ENCODE measurements around the gene GPR15LG.

Gene GPR15LG

DNA sequence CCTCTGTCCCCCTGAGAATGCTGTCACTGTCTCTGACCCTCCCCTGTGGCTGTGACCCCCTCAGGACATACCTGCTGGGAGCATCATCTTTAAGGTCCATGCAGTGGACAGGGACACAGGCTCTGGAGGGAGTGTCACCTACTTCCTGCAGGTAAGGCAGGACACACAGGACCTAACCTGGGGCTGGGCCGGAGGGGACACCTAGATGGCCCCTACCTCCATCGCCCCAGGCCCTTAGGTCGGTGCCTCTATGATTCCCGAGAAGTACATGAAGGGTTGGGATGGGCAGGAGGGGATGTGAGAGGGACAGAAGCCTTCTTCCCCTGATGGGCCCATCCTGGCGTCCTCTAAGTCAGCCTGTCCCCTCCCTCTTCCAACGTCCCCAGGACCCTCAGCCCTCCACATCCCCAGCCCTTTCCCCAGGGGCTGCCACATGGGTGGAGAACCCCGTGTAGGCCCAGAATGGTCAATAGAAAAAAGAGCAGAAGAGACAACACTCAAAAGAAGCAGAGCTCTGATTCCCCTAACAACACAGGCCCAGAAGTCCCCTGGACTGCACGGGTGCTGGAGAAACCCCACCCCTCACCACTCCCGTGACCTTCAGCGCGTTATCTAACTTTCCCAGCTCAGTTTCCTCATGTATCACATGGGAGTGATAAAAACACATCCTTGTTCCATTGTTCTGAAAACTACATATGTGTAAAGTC lies 27.1 kb downstream of the GPR15LG start:
- no peak overlapping the region for H3K4me3 ChIP-seq (replicated peaks; ENCODE audit: low read depth, low read length)
- DNase-seq (ENCODE audit: low read depth), result no peak
- TF ChIP-seq, protein P1, sequence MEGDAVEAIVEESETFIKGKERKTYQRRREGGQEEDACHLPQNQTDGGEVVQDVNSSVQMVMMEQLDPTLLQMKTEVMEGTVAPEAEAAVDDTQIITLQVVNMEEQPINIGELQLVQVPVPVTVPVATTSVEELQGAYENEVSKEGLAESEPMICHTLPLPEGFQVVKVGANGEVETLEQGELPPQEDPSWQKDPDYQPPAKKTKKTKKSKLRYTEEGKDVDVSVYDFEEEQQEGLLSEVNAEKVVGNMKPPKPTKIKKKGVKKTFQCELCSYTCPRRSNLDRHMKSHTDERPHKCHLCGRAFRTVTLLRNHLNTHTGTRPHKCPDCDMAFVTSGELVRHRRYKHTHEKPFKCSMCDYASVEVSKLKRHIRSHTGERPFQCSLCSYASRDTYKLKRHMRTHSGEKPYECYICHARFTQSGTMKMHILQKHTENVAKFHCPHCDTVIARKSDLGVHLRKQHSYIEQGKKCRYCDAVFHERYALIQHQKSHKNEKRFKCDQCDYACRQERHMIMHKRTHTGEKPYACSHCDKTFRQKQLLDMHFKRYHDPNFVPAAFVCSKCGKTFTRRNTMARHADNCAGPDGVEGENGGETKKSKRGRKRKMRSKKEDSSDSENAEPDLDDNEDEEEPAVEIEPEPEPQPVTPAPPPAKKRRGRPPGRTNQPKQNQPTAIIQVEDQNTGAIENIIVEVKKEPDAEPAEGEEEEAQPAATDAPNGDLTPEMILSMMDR (IDR thresholded peaks at IDR 0.05; ENCODE audit: low read length, missing control alignments), result no peak

DNA sequence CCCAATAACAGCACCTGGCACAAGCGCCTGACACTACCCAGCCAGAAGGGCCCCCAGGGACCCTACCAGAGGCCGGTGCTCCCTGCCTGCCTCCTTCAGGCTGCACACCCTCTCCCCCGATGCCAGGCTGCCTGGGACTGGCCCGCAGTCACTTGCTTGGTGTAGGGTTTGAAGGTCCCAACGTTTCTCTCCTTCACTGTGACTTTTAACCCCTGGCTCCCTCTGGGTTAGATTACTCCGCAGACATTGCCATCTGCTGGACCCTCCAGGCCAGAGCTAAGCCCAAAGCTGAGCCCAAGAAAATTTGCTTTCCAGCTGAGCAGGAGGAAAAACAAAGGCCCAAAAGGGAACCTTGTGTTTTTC lies 27.6 kb downstream of the GPR15LG start:
- TF ChIP-seq, protein P1 (IDR thresholded peaks at IDR 0.05; ENCODE audit: low read length, missing control alignments), result no peak
- H3K4me3 ChIP-seq (replicated peaks; ENCODE audit: low read depth, low read length), result no peak overlapping the region
- DNase-seq (ENCODE audit: low read depth), result no peak

DNA sequence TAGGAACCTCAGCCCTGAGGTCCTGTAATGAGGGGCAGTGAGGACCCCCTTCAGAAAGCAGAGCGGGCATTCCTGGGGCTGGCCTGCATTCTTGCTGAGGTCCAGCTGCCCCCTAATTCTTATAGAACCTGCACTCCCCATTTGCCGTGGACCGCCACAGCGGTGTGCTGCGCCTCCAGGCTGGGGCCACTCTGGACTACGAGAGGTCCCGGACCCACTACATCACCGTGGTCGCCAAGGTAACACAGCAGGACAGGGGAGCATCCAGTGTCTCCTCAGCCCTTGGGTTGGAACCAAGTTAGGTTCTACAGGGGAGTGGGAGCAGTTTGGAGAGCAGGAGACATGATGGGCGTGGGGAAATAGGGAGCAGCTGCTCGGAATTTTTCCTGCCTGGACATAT lies 28.1 kb downstream of the GPR15LG start:
- DNase-seq (ENCODE audit: low read depth), result no peak
- TF ChIP-seq, protein P1 (IDR thresholded peaks at IDR 0.05; ENCODE audit: low read length, missing control alignments), result no peak
- H3K4me3 ChIP-seq (replicated peaks; ENCODE audit: low read depth, low read length), result no peak overlapping the region

DNA sequence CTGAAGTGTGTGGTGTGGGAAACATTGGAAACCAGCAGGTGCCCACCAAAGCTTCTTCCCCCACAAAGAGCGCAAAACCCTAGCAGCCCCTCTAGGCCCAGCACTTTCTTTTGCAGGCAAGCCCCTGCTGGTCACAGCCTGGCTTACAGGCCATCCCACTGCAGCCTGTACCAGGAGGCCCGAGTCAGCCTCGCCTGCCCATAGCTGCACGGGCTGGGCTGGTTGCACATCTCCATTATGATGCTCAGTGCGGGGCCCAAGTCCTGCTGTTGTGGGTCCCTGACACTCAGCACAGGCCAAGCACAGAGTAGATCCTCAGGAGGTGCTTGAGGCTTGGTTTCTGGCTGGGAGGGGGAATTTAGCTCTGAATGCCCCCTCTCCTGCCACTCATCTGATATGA lies 28.7 kb downstream of the GPR15LG start:
- no peak overlapping the region for H3K4me3 ChIP-seq (replicated peaks; ENCODE audit: low read depth, low read length)
- no peak for DNase-seq (ENCODE audit: low read depth)
- TF ChIP-seq, protein P1 (IDR thresholded peaks at IDR 0.05; ENCODE audit: low read length, missing control alignments), result no peak

DNA sequence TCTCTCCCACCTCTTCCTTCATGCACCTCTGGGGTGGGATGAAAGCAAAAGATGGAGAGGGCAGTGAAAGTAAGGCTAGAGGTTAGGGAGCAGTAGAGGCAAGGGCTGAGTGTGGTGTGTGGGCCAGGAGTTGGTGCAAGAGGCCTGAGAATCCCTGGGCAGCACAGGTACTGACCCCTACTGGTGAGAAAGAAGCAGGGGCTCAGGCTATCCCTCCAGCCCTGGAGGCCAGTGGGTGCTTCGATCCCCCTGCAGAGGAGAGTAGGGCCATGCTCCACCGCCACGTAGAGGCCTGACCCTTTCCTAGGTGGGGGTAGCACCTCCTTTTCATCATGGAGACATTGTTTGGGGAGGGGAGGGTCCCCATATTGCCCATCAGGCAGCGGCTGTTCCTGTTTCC lies 30.5 kb downstream of the GPR15LG start:
- H3K4me3 ChIP-seq (replicated peaks; ENCODE audit: low read depth, low read length), result no peak overlapping the region
- no peak for DNase-seq (ENCODE audit: low read depth)
- TF ChIP-seq, protein P1 (IDR thresholded peaks at IDR 0.05; ENCODE audit: low read length, missing control alignments), result peak; percentile 28

DNA sequence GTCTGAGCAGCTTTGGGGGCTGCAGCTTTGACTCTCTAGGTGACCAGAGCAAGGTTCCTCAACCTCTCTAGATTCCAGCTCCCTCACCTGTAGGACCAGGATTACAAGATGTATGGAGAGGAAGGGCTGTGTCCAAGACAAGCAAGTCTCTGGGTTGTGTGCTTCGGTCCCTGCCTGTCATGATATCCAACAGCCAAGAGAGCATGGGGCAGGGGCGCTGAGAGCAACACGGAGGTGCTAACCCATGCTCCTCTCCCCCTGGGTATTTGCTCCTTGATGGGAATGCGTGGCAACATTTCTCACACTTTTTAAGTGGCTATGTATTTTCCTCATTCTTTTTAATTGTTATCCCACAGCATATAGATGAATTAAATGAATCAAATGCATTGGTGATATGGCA lies 31.0 kb downstream of the GPR15LG start:
- DNase-seq (ENCODE audit: low read depth), result no peak
- H3K4me3 ChIP-seq (replicated peaks; ENCODE audit: low read depth, low read length), result no peak overlapping the region
- TF ChIP-seq, protein P1 (IDR thresholded peaks at IDR 0.05; ENCODE audit: low read length, missing control alignments), result no peak

Data from fibroblast of pulmonary artery (primary cell).